Ammon's horn (tissue), 1 donor: ENCODE results near the gene UTS2B.

Experiments used
- DNase-seq: peaks from one replicate; pipeline ENCODE4 v3.0.0-alpha.2; 2016; ENCODE audit warnings: low spot score

The UTS2B gene

DNA sequence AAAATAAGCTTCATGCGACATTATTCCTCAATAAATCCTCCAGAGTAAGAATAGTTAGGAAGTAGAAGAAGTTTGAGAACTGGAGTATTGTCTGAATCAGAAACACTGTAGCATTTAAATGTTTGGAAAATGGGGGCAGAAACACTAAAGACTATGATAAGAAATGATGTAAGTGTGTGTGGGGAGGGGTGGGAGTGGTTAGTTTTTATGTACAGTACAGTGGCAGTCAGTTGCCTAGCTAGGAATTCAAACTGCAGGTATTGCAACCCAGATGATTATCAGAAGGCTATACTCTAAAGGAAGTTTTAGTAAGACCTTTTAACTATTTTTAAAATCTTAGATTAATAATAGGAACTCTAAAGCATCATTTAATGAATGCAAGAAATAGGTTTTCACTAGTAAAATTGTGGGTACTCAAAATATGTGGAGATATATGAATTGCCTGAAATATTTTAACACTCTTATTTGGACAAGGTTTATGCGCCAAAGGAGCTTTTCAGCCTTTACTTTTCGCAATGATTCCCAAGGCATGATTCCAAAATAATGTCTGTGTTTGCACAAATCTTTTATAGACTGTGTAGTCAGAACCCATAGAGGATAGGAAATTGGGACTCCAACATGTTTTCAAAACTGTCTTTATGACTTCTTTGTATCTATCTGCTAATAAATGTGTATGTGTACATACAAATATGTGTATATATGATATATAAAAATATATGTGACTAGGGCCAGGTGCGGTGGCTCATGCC lies 9.1 kb downstream of the UTS2B start:
- no peak for DNase-seq

DNA sequence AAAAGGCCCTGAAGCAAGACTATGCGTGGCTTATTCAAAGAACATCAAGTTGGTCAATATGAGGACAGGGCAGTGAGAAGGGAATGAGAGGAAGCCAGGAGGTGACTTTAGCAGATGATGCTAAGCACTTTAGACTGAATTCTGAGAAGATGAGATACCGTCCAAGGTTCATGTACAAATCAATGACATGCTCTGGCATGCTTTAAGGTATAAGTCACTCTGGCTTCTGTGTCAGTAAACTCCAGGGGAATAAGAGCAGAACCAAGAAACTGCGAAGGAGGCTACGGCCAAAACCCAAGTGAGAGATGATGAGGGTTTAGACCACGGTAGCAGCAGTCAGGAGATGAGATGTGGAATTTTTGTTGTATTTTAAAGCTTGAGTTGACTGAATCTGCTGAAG lies 10.0 kb downstream of the UTS2B start:
- DNase-seq, result no peak

DNA sequence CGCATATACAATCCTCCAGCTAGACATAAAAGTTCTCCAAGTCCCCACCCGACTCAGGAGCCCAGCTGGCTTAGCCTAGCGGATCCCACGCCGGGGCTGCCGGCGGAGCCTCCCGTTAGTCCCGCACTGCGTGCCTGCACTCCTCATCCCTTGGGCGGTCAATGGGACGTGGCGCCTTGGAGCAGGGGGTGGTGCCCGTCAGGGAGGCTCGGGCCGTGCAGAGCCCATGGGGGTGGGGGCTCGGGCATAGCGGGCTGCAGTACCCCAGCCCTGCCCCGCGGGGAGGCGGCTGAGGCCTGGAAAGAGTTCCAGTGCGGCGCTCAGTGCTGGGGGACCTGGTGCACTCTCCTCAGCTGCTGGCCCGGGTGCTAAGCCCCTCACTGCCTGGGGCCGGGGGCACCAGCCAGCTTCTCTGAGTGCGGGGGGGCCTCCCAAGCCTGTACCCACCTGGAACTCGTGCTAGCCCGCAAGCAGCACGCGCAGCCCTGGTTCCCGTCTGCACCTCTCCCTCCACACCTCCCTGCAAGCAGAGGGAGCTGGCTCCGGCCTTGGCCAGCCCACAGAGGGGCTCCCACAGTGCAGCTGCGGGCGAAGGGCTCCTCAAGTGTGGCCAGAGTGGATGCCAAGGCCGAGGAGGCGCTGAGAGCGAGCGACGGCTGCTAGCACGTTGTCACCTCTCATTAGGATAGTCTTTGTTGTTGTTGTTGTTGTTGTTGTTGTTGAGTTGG lies 13.3 kb downstream of the UTS2B start:
- no peak for DNase-seq

- DNase-seq, result no peak
Observed at GRCh38 chr3:191314109-191314728, 16.1 kb downstream of the UTS2B start.

DNA sequence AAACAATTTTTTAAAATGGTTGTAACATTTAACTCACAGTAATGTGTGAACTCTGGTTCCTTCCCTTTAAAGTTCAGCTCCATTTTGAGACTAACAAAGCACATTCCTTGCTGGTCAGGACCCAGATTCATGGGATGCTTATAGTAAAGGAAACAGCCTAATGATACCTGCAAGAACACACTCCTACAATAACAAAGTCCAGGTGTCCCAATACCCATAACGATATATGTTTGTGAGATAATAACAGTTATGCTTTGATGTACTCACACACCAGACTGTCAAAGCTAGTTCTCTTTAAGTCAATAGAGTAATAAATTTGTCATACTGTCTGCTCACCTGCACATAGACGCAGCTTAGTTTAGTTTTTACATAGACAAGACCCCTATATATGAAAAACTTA lies 17.0 kb downstream of the UTS2B start:
- no peak for DNase-seq

DNA sequence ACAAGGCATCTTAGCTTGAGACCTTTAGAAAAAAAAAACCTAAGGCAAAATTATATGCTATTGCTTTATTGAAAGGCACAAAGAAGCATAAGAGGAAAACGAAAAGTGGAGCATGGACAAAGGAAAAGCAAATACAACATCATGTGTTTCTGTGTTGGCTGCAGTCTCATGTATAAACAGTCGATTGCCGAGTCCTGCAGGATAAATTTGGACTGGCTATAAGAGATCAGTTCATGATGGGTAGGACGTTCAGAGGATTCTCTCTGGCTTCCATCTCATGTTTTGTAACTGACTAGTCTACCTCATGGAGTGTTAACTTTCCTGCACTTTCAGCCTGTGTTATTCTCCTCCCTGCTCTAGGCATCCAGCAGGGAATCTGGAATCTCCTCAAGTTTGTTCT lies 23.0 kb downstream of the UTS2B start:
- DNase-seq, result no peak

GRCh38 chr3:191306428-191306827 lies 23.9 kb downstream of the UTS2B start:
- no peak for DNase-seq

- DNase-seq, result peak; percentile 12
Observed at GRCh38 chr3:191303596-191303995, 26.7 kb downstream of the UTS2B start.

DNA sequence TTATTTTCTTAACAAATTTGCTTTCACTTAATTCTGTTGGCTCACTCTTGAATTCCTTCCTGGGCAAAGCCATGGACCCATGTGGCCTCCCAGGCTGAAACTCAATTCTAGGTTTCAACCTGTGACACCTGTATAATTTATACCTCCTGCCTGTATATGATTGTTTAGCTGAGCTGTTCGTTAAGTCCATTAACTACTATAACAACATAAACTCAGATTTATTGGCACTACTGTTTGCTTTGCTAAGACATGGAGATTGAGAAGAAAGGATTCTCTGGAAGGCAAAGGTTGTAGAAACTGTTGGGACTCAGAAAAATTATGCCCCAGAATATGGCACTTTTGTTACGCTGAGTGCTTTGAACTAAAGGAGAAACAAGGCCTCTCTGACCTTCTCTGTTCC lies 27.9 kb downstream of the UTS2B start:
- no peak for DNase-seq

DNA sequence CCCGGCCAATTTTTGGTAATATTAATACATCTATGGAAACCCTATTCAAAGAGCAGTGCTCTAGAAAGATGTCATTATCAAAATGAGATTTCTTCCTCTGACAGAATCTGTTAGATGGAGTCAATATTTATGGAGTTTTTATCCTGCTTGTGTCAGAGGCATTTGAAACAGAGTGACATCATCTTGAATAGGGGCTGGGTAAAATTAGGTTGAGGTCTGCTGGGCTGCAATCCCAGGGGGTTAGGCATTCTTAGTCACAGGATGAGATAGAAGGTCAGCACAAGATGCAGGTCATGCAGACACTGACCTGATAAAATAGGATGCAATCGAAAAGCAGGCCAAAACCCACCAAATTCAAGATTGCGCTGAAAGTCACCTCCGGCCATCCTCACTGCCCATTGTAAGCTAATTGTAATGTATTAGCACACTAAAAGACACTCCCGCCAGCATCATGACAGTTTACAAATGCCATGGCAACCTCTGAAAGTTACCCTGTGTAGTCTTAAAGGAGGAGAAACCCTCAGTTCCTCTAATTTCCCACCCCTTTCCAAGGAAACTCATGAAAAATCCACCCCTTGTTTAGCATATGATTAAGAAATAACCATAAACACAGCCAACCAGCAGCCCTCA lies 28.4 kb downstream of the UTS2B start:
- DNase-seq, result no peak

- DNase-seq, result no peak
Observed at GRCh38 chr3:191301017-191301416, 29.3 kb downstream of the UTS2B start.

- DNase-seq, result no peak
Observed at GRCh38 chr3:191300422-191300821, 29.9 kb downstream of the UTS2B start.

- no peak for DNase-seq
Observed at GRCh38 chr3:191298846-191299245, 31.5 kb downstream of the UTS2B start.

DNA sequence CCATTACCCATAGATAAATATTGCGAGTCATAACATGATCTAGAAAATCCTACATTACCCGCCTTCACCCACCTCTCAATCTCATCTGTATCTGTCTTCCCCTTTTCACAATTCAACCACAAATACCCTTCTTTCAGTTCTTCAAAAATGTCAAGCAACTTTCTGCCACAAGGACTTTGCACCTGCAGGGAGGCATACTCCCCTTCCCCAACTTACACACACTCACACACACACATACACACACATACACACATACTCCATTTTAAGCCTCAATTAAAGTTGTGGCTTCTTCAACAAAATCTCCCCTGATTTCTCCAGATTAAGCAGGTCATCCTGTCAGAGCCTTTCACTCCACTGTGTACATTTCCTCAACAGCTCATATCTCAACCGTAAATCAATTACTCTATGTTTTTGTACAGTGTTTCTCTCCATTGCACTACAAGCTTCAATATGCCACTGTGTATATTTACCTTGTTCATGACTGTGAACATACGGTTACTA lies 34.2 kb downstream of the UTS2B start:
- DNase-seq, result no peak

DNA sequence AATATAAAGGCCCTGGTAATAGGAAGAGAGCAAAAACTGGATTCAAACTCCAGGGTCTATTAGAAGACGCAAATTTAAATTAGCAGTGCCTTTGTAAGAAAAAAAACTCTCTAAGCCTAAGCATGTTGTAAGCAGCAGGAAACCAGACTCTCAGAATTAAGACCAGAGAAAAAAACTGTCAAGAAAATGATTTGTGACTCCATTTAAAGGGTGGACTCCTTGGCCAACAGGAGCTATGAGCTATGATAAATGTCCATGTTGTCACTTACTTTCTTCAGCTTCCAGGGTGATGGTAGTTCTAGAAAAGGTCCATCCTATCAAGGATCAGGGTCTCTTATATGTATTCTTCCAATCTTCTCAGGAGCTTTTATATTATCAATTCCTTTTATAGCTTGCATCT lies 36.0 kb downstream of the UTS2B start:
- DNase-seq, result no peak

DNA sequence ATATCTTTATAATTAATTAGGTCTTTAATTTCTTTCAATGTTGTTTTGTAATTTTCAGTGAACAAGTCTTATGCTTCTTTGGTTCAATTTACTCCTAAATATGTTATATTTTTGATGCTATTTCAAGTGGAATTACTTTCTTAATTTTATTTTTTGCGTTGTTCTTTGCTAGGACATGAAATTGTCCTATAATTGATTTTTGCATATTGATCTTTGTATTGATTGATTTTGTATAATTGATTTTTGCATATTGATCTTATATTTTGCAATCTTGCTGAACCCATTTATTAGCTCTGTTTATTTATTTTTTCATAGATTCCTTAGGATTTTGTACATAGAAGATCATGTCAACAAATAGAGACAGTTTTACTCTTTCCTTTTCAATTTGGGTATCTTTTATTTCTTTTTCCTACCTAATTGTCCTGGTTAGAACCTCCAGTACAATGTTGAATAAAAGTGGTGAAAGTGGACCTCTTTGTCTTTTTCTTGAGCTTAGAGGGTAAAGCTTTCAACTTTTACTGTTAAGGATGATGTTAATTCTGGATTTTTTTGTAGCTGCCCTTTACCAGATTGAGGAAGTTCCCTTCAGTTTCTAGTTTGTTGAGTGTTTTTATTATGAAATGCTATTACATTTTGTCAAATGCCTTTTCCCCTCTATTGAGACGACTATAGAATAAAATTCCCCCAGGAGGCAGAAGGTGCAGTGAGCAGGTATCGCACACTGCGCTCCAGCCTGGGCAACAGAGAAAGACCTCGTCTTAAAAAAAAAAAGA lies 37.9 kb downstream of the UTS2B start:
- no peak for DNase-seq

DNA sequence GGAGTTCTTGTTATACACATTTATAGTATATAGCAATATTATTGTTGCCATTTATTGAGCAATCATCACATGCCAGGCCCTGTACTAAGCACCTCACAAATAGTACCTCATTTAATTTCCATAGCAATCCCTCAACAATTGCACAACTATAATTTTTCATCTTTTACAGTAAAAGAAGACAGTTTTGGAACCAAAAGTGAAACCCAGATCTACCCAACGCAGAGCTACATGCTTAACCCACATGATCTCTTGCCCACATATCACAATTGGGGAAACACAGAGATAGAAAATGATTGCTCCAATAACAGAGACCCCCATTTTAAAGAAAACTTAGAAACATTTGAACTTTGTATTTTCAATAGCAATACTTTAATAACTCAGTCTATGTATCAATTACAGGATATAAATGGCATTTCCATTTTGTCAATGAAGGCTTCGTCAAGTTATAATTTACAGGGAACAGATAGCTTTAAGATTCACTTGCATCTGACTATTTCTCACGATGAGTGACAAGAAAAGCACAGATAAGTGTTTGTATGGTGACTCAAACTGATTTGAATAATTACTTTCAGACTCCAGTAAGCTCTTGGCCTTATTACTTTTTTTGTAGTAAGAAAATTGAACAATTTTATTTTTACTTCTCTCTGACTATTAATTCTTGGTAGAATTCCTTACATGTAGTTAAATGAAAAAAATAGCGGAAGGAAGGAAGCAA lies 39.9 kb downstream of the UTS2B start:
- no peak for DNase-seq

GRCh38 chr3:191283400-191283799 lies 46.9 kb downstream of the UTS2B start:
- DNase-seq, result no peak

GRCh38 chr3:191282251-191283185 lies 47.8 kb downstream of the UTS2B start:
- DNase-seq, result no peak

- DNase-seq, result no peak
Observed at GRCh38 chr3:191280882-191281281, 49.4 kb downstream of the UTS2B start.
